Esophagus muscularis mucosa (tissue), 4 donors: Measurements from ENCODE around the gene PLA2G6.

Experiments
- EP300 ChIP-seq: sonication (generic); formaldehyde crosslinking; IDR thresholded peaks from one replicate; pipeline ENCODE4 v1.6.1; 2017; ENCODE audit warnings: antibody characterized with exemption
- POLR2A ChIP-seq: fragments of 450-650 bp; IDR thresholded peaks from one replicate; pipeline ENCODE4 v1.6.1; 2017; ENCODE audit warnings: antibody characterized with exemption, moderate library complexity, mild to moderate bottlenecking, low read depth
- POLR2AphosphoS5 ChIP-seq, 2 donors: sonication (generic); formaldehyde crosslinking; IDR thresholded peaks; one replicate each; pipeline ENCODE4 v1.6.1; 2017; ENCODE audit warnings: antibody characterized with exemption in 2 of 2
- TF ChIP-seq, protein P1 (sequence below), 3 experiments: fragments of 200-600 bp in 2 of 3; fragments of 450-650 bp in 1 of 3; sonication (generic) in 2 of 3; IDR thresholded peaks; one replicate each; pipeline ENCODE4 v1.5.1; 2017 to 2019; ENCODE audit warnings: antibody characterized with exemption in 3 of 3, mild to moderate bottlenecking in 2 of 3, moderate library complexity in 1 of 3

DNA sequence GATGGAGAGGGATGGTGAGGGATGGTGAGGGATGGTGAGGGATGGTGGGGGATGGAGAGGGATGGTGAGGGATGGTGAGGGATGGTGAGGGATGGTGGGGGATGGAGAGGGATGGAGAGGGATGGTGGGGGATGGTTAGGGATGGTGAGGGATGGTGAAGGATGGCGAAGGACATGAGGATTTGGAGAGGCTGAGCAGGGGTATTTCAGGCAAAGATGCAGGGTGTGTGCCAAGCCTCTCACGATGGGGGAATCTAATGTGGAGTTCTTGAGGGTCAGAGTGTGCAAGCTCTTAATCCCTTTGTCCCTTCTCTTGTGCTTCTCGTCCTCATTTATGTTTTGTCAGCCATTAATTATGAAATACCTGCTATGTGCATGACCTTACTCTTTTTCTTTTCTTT is 7.5 kb upstream of the PLA2G6 start:
- TF ChIP-seq, protein P1, sequence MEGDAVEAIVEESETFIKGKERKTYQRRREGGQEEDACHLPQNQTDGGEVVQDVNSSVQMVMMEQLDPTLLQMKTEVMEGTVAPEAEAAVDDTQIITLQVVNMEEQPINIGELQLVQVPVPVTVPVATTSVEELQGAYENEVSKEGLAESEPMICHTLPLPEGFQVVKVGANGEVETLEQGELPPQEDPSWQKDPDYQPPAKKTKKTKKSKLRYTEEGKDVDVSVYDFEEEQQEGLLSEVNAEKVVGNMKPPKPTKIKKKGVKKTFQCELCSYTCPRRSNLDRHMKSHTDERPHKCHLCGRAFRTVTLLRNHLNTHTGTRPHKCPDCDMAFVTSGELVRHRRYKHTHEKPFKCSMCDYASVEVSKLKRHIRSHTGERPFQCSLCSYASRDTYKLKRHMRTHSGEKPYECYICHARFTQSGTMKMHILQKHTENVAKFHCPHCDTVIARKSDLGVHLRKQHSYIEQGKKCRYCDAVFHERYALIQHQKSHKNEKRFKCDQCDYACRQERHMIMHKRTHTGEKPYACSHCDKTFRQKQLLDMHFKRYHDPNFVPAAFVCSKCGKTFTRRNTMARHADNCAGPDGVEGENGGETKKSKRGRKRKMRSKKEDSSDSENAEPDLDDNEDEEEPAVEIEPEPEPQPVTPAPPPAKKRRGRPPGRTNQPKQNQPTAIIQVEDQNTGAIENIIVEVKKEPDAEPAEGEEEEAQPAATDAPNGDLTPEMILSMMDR (IDR thresholded peaks at IDR 0.05) = no peak
- TF ChIP-seq POLR2AphosphoS5 (IDR thresholded peaks at IDR 0.05) (no peak), POLR2A (no peak), EP300 (no peak)
